Stimulated activated CD4-positive, alpha-beta T cell treated with anti-CD3 and anti-CD28 coated beads, Interleukin-2, amount 100 ng/mL, for 24 hours (primary cell): ENCODE results near the gene EFCAB11.

Experiments used
- DNase-seq, 2 donors: peaks; one replicate each; pipeline ENCODE4 v3.0.0-alpha.2; 2020

EFCAB11 gene

GRCh38 chr14:89954070-89955021, at the start of gene EFCAB11:
EFCAB11 (minus strand) TSS chr14:89954730; CDS start chr14:89954660, 70 bp downstream.
- DNase-seq: peak; percentile 92 to 95

- DNase-seq: no peak
Measured at GRCh38 chr14:90003526-90004307, 49.2 kb upstream of the EFCAB11 start.

GRCh38 chr14:90000935-90001334, 46.4 kb upstream of the EFCAB11 start:
- no peak for DNase-seq

GRCh38 chr14:89996963-89997362, 42.4 kb upstream of the EFCAB11 start:
- no peak for DNase-seq

- no peak for DNase-seq
Measured at GRCh38 chr14:89992273-89992672, 37.7 kb upstream of the EFCAB11 start.

GRCh38 chr14:89990623-89991275, 36.2 kb upstream of the EFCAB11 start:
- DNase-seq: no peak

GRCh38 chr14:89990218-89990617, 35.7 kb upstream of the EFCAB11 start:
- DNase-seq: no peak

- DNase-seq: no peak
Measured at GRCh38 chr14:89988787-89989186, 34.3 kb upstream of the EFCAB11 start.

GRCh38 chr14:89987161-89987475, 32.6 kb upstream of the EFCAB11 start:
- DNase-seq: no peak

- DNase-seq: no peak
Measured at GRCh38 chr14:89986462-89987160, 32.1 kb upstream of the EFCAB11 start.

GRCh38 chr14:89983375-89983774, 28.8 kb upstream of the EFCAB11 start:
- no peak for DNase-seq

- DNase-seq: no peak
Measured at GRCh38 chr14:89978656-89979055, 24.1 kb upstream of the EFCAB11 start.

GRCh38 chr14:89977668-89978067, 23.1 kb upstream of the EFCAB11 start:
- DNase-seq: no peak

- peak; percentile 53 to 60 for DNase-seq
Measured at GRCh38 chr14:89973234-89973823, 18.8 kb upstream of the EFCAB11 start.

- no peak for DNase-seq
Measured at GRCh38 chr14:89965839-89966238, 11.3 kb upstream of the EFCAB11 start.

GRCh38 chr14:89963288-89963978, 8.9 kb upstream of the EFCAB11 start:
- no peak for DNase-seq

GRCh38 chr14:89960914-89961313, 6.4 kb upstream of the EFCAB11 start:
- DNase-seq: no peak

- no peak for DNase-seq
Measured at GRCh38 chr14:89959853-89960445, 5.4 kb upstream of the EFCAB11 start.

GRCh38 chr14:89958966-89959365, 4.4 kb upstream of the EFCAB11 start:
- no peak for DNase-seq

GRCh38 chr14:89957791-89958190, 3.3 kb upstream of the EFCAB11 start:
- peak in 1 of 2 donors; percentile 7 for DNase-seq

- DNase-seq: no peak
Measured at GRCh38 chr14:89957376-89957775, 2.8 kb upstream of the EFCAB11 start.
